ENCODE measurements around the gene RHOT2. TPM values are rescaled to one million over a fixed set of nuclear protein-coding genes. Genes with fewer than 3 reads are reported as not detected.

Gene RHOT2
- total and polyA plus RNA-seq, 2 experiments from 2014 or later: 129 to 163 TPM

DNA sequence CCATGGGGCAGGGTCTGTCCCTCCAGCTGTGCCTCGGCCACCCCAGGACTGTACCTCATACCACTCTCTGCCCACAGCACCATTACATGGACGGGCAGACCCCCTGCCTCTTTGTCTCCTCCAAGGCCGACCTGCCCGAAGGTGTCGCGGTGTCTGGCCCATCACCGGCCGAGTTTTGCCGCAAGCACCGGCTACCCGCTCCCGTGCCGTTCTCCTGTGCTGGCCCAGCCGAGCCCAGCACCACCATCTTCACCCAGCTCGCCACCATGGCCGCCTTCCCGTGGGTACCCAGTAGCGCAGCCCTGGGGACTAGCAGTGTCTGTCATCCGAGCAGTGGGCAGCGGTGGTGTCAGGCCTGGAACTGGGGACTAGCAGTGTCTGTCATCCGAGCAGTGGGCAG lies 4.9 kb downstream of the RHOT2 start:
- H3K27ac ChIP-seq (ENCODE audit: low read depth): no peak overlapping the region
- Mint-ChIP-seq H3K9me3 (no peaks in the 10 kb centered on the region), H3K36me3 (ENCODE audit: low read depth) (peaks cover 21% of the 10 kb centered on the region), H3K27me3 (ENCODE audit: insufficient read depth, low read depth, poor library complexity) (peaks cover 6% of the 10 kb centered on the region), H3K4me3 (no peak overlapping the region), H3K27ac (no peak overlapping the region), H3K4me1 (peaks cover 12% of the 10 kb centered on the region; the same call in 2 of the 3 replicates)
- H3K4me3 ChIP-seq: no peak overlapping the region
- no peak for ATAC-seq
- DNase-seq (ENCODE audit: low spot score): no peak
- peaks cover 3% of the 10 kb centered on the region for H4K20me1 ChIP-seq (replicated peaks; ENCODE audit: insufficient read depth)
- no peak overlapping the region for H2AFZ ChIP-seq
- H3K4me1 ChIP-seq (ENCODE audit: insufficient read depth): peaks cover 11% of the 10 kb centered on the region; the same call in 1 of the 2 replicates
- TF ChIP-seq CREB1 (CRISPR knock-in tag; IDR thresholded peaks at IDR 0.05; ENCODE audit: low read depth) (no peak), POLR2AphosphoS5 (IDR thresholded peaks at IDR 0.05; ENCODE audit: low read depth) (no peak), REST (IDR thresholded peaks at IDR 0.05; ENCODE audit: unreplicated experiment) (no peak), ZNF114 (CRISPR knock-in tag; IDR thresholded peaks at IDR 0.05) (no peak), ZNF331 (CRISPR knock-in tag; IDR thresholded peaks at IDR 0.05; ENCODE audit: low read depth) (no peak), JUNB (IDR thresholded peaks at IDR 0.05; ENCODE audit: unreplicated experiment) (no peak)
- TF ChIP-seq, protein P1, sequence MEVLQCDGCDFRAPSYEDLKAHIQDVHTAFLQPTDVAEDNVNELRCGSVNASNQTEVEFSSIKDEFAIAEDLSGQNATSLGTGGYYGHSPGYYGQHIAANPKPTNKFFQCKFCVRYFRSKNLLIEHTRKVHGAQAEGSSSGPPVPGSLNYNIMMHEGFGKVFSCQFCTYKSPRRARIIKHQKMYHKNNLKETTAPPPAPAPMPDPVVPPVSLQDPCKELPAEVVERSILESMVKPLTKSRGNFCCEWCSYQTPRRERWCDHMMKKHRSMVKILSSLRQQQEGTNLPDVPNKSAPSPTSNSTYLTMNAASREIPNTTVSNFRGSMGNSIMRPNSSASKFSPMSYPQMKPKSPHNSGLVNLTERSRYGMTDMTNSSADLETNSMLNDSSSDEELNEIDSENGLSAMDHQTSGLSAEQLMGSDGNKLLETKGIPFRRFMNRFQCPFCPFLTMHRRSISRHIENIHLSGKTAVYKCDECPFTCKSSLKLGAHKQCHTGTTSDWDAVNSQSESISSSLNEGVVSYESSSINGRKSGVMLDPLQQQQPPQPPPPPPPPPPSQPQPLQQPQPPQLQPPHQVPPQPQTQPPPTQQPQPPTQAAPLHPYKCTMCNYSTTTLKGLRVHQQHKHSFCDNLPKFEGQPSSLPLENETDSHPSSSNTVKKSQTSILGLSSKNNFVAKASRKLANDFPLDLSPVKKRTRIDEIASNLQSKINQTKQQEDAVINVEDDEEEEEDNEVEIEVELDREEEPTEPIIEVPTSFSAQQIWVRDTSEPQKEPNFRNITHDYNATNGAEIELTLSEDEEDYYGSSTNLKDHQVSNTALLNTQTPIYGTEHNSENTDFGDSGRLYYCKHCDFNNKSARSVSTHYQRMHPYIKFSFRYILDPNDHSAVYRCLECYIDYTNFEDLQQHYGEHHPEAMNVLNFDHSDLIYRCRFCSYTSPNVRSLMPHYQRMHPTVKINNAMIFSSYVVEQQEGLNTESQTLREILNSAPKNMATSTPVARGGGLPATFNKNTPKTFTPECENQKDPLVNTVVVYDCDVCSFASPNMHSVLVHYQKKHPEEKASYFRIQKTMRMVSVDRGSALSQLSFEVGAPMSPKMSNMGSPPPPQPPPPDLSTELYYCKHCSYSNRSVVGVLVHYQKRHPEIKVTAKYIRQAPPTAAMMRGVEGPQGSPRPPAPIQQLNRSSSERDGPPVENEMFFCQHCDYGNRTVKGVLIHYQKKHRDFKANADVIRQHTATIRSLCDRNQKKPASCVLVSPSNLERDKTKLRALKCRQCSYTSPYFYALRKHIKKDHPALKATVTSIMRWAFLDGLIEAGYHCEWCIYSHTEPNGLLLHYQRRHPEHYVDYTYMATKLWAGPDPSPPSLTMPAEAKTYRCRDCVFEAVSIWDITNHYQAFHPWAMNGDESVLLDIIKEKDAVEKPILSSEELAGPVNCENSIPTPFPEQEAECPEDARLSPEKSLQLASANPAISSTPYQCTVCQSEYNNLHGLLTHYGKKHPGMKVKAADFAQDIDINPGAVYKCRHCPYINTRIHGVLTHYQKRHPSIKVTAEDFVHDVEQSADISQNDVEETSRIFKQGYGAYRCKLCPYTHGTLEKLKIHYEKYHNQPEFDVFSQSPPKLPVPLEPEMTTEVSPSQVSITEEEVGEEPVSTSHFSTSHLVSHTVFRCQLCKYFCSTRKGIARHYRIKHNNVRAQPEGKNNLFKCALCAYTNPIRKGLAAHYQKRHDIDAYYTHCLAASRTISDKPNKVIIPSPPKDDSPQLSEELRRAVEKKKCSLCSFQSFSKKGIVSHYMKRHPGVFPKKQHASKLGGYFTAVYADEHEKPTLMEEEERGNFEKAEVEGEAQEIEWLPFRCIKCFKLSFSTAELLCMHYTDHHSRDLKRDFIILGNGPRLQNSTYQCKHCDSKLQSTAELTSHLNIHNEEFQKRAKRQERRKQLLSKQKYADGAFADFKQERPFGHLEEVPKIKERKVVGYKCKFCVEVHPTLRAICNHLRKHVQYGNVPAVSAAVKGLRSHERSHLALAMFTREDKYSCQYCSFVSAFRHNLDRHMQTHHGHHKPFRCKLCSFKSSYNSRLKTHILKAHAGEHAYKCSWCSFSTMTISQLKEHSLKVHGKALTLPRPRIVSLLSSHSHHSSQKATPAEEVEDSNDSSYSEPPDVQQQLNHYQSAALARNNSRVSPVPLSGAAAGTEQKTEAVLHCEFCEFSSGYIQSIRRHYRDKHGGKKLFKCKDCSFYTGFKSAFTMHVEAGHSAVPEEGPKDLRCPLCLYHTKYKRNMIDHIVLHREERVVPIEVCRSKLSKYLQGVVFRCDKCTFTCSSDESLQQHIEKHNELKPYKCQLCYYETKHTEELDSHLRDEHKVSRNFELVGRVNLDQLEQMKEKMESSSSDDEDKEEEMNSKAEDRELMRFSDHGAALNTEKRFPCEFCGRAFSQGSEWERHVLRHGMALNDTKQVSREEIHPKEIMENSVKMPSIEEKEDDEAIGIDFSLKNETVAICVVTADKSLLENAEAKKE (CRISPR knock-in tag; IDR thresholded peaks at IDR 0.05): no peak
- TF ChIP-seq, protein P2, sequence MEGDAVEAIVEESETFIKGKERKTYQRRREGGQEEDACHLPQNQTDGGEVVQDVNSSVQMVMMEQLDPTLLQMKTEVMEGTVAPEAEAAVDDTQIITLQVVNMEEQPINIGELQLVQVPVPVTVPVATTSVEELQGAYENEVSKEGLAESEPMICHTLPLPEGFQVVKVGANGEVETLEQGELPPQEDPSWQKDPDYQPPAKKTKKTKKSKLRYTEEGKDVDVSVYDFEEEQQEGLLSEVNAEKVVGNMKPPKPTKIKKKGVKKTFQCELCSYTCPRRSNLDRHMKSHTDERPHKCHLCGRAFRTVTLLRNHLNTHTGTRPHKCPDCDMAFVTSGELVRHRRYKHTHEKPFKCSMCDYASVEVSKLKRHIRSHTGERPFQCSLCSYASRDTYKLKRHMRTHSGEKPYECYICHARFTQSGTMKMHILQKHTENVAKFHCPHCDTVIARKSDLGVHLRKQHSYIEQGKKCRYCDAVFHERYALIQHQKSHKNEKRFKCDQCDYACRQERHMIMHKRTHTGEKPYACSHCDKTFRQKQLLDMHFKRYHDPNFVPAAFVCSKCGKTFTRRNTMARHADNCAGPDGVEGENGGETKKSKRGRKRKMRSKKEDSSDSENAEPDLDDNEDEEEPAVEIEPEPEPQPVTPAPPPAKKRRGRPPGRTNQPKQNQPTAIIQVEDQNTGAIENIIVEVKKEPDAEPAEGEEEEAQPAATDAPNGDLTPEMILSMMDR (conservative IDR thresholded peaks at IDR 0.05; ENCODE audit: low read depth in 2 of 2): no peak
- TF ChIP-seq, protein P3, sequence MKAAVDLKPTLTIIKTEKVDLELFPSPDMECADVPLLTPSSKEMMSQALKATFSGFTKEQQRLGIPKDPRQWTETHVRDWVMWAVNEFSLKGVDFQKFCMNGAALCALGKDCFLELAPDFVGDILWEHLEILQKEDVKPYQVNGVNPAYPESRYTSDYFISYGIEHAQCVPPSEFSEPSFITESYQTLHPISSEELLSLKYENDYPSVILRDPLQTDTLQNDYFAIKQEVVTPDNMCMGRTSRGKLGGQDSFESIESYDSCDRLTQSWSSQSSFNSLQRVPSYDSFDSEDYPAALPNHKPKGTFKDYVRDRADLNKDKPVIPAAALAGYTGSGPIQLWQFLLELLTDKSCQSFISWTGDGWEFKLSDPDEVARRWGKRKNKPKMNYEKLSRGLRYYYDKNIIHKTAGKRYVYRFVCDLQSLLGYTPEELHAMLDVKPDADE (IDR thresholded peaks at IDR 0.05): no peak
- H3K4me2 ChIP-seq: no peak overlapping the region
- peaks cover 17% of the 10 kb centered on the region; the same call in 1 of the 2 replicates for H3F3A ChIP-seq (replicated peaks; ENCODE audit: low read depth)
- H3K79me2 ChIP-seq (replicated peaks; ENCODE audit: insufficient read depth): peaks cover 16% of the 10 kb centered on the region
- H3K27me3 ChIP-seq (ENCODE audit: insufficient read depth): no peaks in the 10 kb centered on the region
- H3K36me3 ChIP-seq (ENCODE audit: insufficient read depth): peaks cover 11% of the 10 kb centered on the region; the same call in 1 of the 2 replicates
- no peaks in the 10 kb centered on the region for H3K9me2 ChIP-seq (ENCODE audit: insufficient read depth)
